DOHH2 (cell line): Measurements from ENCODE around the gene TANC1.

Source experiments
- H3F3A ChIP-seq: fragments of 200-600 bp; sonication (generic), shearing (Covaris generic); 2 replicates; pipeline ENCODE4 v1.6.0; 2016; ENCODE audit warnings: antibody characterized with exemption, mild to moderate bottlenecking; ENCODE audit not compliant: control insufficient read depth, insufficient read depth
- H3K27ac ChIP-seq: fragments of 200-600 bp; sonication (generic); 2 replicates; pipeline ENCODE4 v1.5.1; 2014; ENCODE audit warnings: low read depth, mild to moderate bottlenecking, low read length, moderate library complexity
- H3K27me3 ChIP-seq: fragments of 200-600 bp; sonication (generic); 2 replicates; pipeline ENCODE4 v1.6.1; 2014; ENCODE audit warnings: mild to moderate bottlenecking, low read length, mixed read lengths; ENCODE audit not compliant: control insufficient read depth
- H3K36me3 ChIP-seq: fragments of 200-600 bp; sonication (generic); 2 replicates; pipeline ENCODE4 v1.6.1; 2014; ENCODE audit warnings: mild to moderate bottlenecking, low read length, moderate library complexity, mixed read lengths; ENCODE audit not compliant: control insufficient read depth
- H3K4me1 ChIP-seq: fragments of 200-600 bp; sonication (generic); 2 replicates; pipeline ENCODE4 v1.6.1; 2014; ENCODE audit warnings: mild to moderate bottlenecking, low read length, mixed read lengths; ENCODE audit not compliant: control insufficient read depth
- H3K4me2 ChIP-seq: fragments of 200-600 bp; sonication (generic); 2 replicates; pipeline ENCODE4 v1.6.0; 2014; ENCODE audit warnings: mild to moderate bottlenecking, low read length, moderate library complexity
- H3K4me3 ChIP-seq: fragments of 200-600 bp; sonication (generic); 2 replicates; pipeline ENCODE4 v1.5.1; 2014; ENCODE audit warnings: mild to moderate bottlenecking, low read length, mixed read lengths
- H3K79me2 ChIP-seq: fragments of 200-600 bp; sonication (generic); 2 replicates; pipeline ENCODE4 v1.6.1; 2014; ENCODE audit warnings: mild to moderate bottlenecking, low read length, mixed read lengths; ENCODE audit not compliant: control insufficient read depth
- H3K9me2 ChIP-seq: fragments of 200-600 bp; sonication (generic); replicated peaks from 2 replicates; pipeline ENCODE4 v1.6.1; 2014; ENCODE audit warnings: mild to moderate bottlenecking, low read length, mixed read lengths; ENCODE audit not compliant: control insufficient read depth
- H3K9me3 ChIP-seq: fragments of 200-600 bp; sonication (generic); 2 replicates; pipeline ENCODE4 v1.6.1; 2014; ENCODE audit warnings: antibody characterized with exemption, low read length, mixed read lengths; ENCODE audit not compliant: control insufficient read depth, insufficient read depth
- H4K20me1 ChIP-seq: fragments of 200-600 bp; sonication (generic); 2 replicates; pipeline ENCODE4 v1.6.0; 2014; ENCODE audit warnings: low read depth, mild to moderate bottlenecking, antibody characterized with exemption, low read length, moderate library complexity; ENCODE audit not compliant: control insufficient read depth, insufficient read depth
- CTCF ChIP-seq: fragments of 200-600 bp; sonication (generic); IDR thresholded peaks from one replicate; pipeline ENCODE4 v1.5.1; 2014; ENCODE audit warnings: antibody characterized with exemption, mild to moderate bottlenecking, low read depth, low read length; ENCODE audit not compliant: poor library complexity, severe bottlenecking
- EZH2phosphoT487 ChIP-seq: fragments of 200-600 bp; sonication (generic); IDR thresholded peaks from 2 replicates; pipeline ENCODE4 v1.6.1; 2017; ENCODE audit warnings: borderline replicate concordance, mild to moderate bottlenecking, antibody characterized with exemption, low read length, moderate library complexity, mixed read lengths

The TANC1 gene

GRCh38 chr2:159134979-159135378, 166.5 kb downstream of the TANC1 start:
- no peaks in the 10 kb centered on the region for H3K9me3 ChIP-seq
- no peaks in the 10 kb centered on the region for H3K9me2 ChIP-seq
- H3F3A ChIP-seq = no peaks in the 10 kb centered on the region
- TF ChIP-seq EZH2phosphoT487 (no peak), CTCF (no peak)
- no peaks in the 10 kb centered on the region for H3K4me1 ChIP-seq
- no peak overlapping the region for H3K4me2 ChIP-seq
- 0 out of 2 replicates have a peak, but pooled peaks cover 3% of the 10 kb centered on the region for H3K27me3 ChIP-seq
- no peaks in the 10 kb centered on the region for H4K20me1 ChIP-seq
- H3K36me3 ChIP-seq = no peaks in the 10 kb centered on the region
- no peaks in the 10 kb centered on the region for H3K79me2 ChIP-seq
- no peak overlapping the region for H3K27ac ChIP-seq
- H3K4me3 ChIP-seq = no peak overlapping the region

- Histone ChIP-seq H3K4me1 (no peaks in the 10 kb centered on the region), H3K27me3 (0 out of 2 replicates have a peak, but pooled peaks cover 3% of the 10 kb centered on the region), H3K9me3 (no peaks in the 10 kb centered on the region), H3K36me3 (no peaks in the 10 kb centered on the region), H3F3A (no peaks in the 10 kb centered on the region), H3K4me2 (no peak overlapping the region), H3K27ac (no peak overlapping the region), H4K20me1 (no peaks in the 10 kb centered on the region), H3K79me2 (no peaks in the 10 kb centered on the region), H3K4me3 (no peak overlapping the region), H3K9me2 (no peaks in the 10 kb centered on the region)
- TF ChIP-seq EZH2phosphoT487 (no peak), CTCF (no peak)
These were observed 168.0 kb downstream of the TANC1 start for GRCh38 chr2:159136391-159136790.

- Histone ChIP-seq H3K27me3 (0 out of 2 replicates have a peak, but pooled peaks cover 3% of the 10 kb centered on the region), H3K4me3 (no peak overlapping the region), H3K4me2 (no peak overlapping the region), H3K9me3 (no peaks in the 10 kb centered on the region), H3K27ac (no peak overlapping the region), H3K36me3 (no peaks in the 10 kb centered on the region), H3K4me1 (no peaks in the 10 kb centered on the region), H3F3A (no peaks in the 10 kb centered on the region), H3K9me2 (no peaks in the 10 kb centered on the region), H4K20me1 (no peaks in the 10 kb centered on the region), H3K79me2 (no peaks in the 10 kb centered on the region)
- TF ChIP-seq EZH2phosphoT487 = no peak
- no peak for TF ChIP-seq CTCF
These were observed 169.2 kb downstream of the TANC1 start for GRCh38 chr2:159137511-159138241.
